Measurements from ENCODE around the gene ESRP2.

DNA sequence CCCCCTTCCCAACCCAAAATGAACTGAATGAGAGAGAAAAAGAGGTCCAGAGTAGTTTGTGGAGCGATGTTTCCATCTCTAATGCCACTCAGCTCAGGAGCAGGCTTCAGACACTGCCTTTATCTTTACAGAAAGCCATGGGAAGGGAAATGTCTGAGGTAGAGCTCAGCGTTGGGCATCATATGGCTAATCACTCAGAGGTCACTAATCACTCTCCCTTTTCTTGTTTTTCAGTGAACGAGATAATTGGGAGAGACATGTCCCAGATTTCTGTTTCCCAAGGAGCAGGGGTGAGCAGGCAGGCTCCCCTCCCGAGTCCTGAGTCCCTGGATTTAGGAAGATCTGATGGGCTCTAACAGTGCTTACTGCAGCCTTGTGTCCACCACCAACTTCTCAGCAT lies 9.8 kb downstream of the ESRP2 start:
- no peak for TF ChIP-seq POLR2A (IDR thresholded peaks at IDR 0.05; ENCODE audit: low read length)
- no peak for TF ChIP-seq GATA1 (IDR thresholded peaks at IDR 0.05; ENCODE audit: low read depth, low read length)
